HepG2 (cell line): ENCODE results near the gene EREG. TPM values are rescaled to one million over a fixed set of nuclear protein-coding genes. Genes with fewer than 3 reads are reported as not detected.

Experiments
- ATAC-seq: fragments of 200-7000 bp; cut with Tn5 transposase; 3 replicates; pipeline ENCODE4 v1.9.1; 2020; ENCODE audit warnings: mild to moderate bottlenecking, moderate library complexity
- BruUV-seq: library from RNA; stranded (reverse); fragments of 400-500 nt; replicated peaks from 2 replicates; lab custom pipeline; 2021; lab: Mats Ljungman, UMichigan
- CTCF ChIA-PET: fragments of 300-600 bp; formaldehyde crosslinking; extraction: SDS; loops from one replicate; lab custom pipeline; 2021; ENCODE audit warnings: low total read pairs, inconsistent platforms, low intra/inter-chr PET ratio; lab: Yijun Ruan, JAX
- POLR2A ChIA-PET: fragments of 350-600 bp; sonication (Branson Sonifier 250); formaldehyde crosslinking; loops from one replicate; lab custom pipeline; 2020; ENCODE audit warnings: antibody characterized with exemption, inconsistent platforms; lab: Yijun Ruan, JAX
- DNase-seq: peaks from one replicate; pipeline ENCODE4 v3.0.0-alpha.2; 2015; ENCODE audit warnings: low spot score
- FAIRE-seq: peaks from 3 replicates; lab custom pipeline; 2011; peaks lifted over from hg19 to GRCh38; lab: Jason Lieb, UNC
- H2AFZ ChIP-seq: one replicate; pipeline ENCODE4 v1.6.1; 2011; ENCODE audit warnings: low read length, inconsistent platforms
- H3K27ac ChIP-seq: fragments of 300-600 bp; 3 replicates; pipeline ENCODE4 v1.8.0; 2011; ENCODE audit warnings: mixed run types, mild to moderate bottlenecking, mixed read lengths, low read length, inconsistent platforms; ENCODE audit not compliant: insufficient read depth; ENCODE audit errors: extremely low read length
- H3K27me3 ChIP-seq, 2 experiments: fragments of 200-600 bp in 1 of 2; 2 replicates in 1 of 2; 3 replicates in 1 of 2; pipeline versions ENCODE4 v1.6.0 to v1.8.0; 2011; ENCODE audit warnings: low read length in 2 of 2, mild to moderate bottlenecking in 2 of 2, moderate library complexity in 2 of 2, inconsistent platforms in 1 of 2; ENCODE audit not compliant: insufficient read depth in 2 of 2, control insufficient read depth in 1 of 2
- H3K36me3 ChIP-seq, 2 experiments: fragments of 200-600 bp in 1 of 2; replicated peaks in 1 of 2; 2 replicates in 1 of 2; 3 replicates in 1 of 2; pipeline versions ENCODE4 v1.5.1 to v1.8.0; 2011; ENCODE audit warnings: low read length in 2 of 2, inconsistent platforms in 1 of 2; ENCODE audit not compliant: insufficient read depth in 2 of 2, control insufficient read depth in 1 of 2
- H3K4me1 ChIP-seq: 2 replicates; pipeline ENCODE4 v1.5.1; 2012; ENCODE audit warnings: low read length, inconsistent platforms; ENCODE audit not compliant: insufficient read depth
- H3K4me2 ChIP-seq: 2 replicates; pipeline ENCODE4 v1.6.0; 2011; ENCODE audit warnings: low read depth, low read length, inconsistent platforms
- H3K4me3 ChIP-seq, 3 experiments: fragments of 200-600 bp in 1 of 3; sonication (generic), shearing (Covaris generic) in 1 of 3; replicated peaks in 1 of 3; 2 replicates each; pipeline ENCODE4 v1.5.1; 2011 to 2016; ENCODE audit warnings: low read length in 3 of 3, inconsistent platforms in 2 of 3, low read depth in 2 of 3, mild to moderate bottlenecking in 2 of 3, control low read depth in 1 of 3, mixed read lengths in 1 of 3; ENCODE audit not compliant: insufficient read depth in 1 of 3
- H3K79me2 ChIP-seq: one replicate; pipeline ENCODE4 v1.6.1; 2011; ENCODE audit warnings: low read length, inconsistent platforms; ENCODE audit not compliant: insufficient read depth
- H3K9ac ChIP-seq: 2 replicates; pipeline ENCODE4 v1.6.0; 2011; ENCODE audit warnings: mild to moderate bottlenecking, low read depth, low read length, inconsistent platforms; ENCODE audit not compliant: insufficient read depth
- H3K9me3 ChIP-seq: 2 replicates; pipeline ENCODE4 v1.5.1; 2012; ENCODE audit warnings: mild to moderate bottlenecking, low read length
- H4K20me1 ChIP-seq: 2 replicates; pipeline ENCODE4 v1.6.0; 2011; ENCODE audit warnings: inconsistent platforms, mild to moderate bottlenecking, low read length, moderate library complexity; ENCODE audit not compliant: insufficient read depth
- CTCF ChIP-seq: sonication (generic); formaldehyde crosslinking; IDR thresholded peaks from 2 replicates; pipeline ENCODE4 v1.5.0; 2020; ENCODE audit warnings: mild to moderate bottlenecking, missing genetic modification reagents, moderate library complexity
- FOXP1 ChIP-seq, 2 experiments: fragments of 450-650 bp in 1 of 2; IDR thresholded peaks; 2 replicates each; pipeline ENCODE4 v1.6.1; 2017 to 2018; ENCODE audit warnings: antibody characterized with exemption in 1 of 2
- IRX3 ChIP-seq: sonication (generic); formaldehyde crosslinking; IDR thresholded peaks from 2 replicates; pipeline ENCODE4 v1.8.1; 2023; ENCODE audit warnings: mild to moderate bottlenecking, low read depth, missing genetic modification reagents, borderline replicate concordance
- RAD21 ChIP-seq: fragments of 450-650 bp; formaldehyde crosslinking; IDR thresholded peaks from 2 replicates; pipeline ENCODE4 v1.5.0; 2020; ENCODE audit warnings: mild to moderate bottlenecking
- RORA ChIP-seq: sonication (generic); formaldehyde crosslinking; IDR thresholded peaks from 2 replicates; pipeline ENCODE4 v1.5.0; 2020; ENCODE audit warnings: mild to moderate bottlenecking, missing genetic modification reagents, moderate library complexity
- SKIL ChIP-seq: sonication (generic); formaldehyde crosslinking; IDR thresholded peaks from 2 replicates; pipeline ENCODE4 v1.8.0; 2022; ENCODE audit warnings: missing genetic modification reagents, mild to moderate bottlenecking, moderate library complexity, borderline replicate concordance
- SMC3 ChIP-seq: IDR thresholded peaks from 2 replicates; pipeline ENCODE4 v1.6.1; 2011; ENCODE audit warnings: low read length, improper control_type of control experiment
- STAG1 ChIP-seq: sonication (generic); formaldehyde crosslinking; IDR thresholded peaks from 2 replicates; pipeline ENCODE4 v1.4.0; 2020; ENCODE audit warnings: missing genetic modification reagents
- UBTF ChIP-seq: sonication (generic); formaldehyde crosslinking; IDR thresholded peaks from 2 replicates; pipeline ENCODE4 v1.4.0; 2020; ENCODE audit warnings: mild to moderate bottlenecking, missing genetic modification reagents
- ZBTB10 ChIP-seq: sonication (generic); formaldehyde crosslinking; IDR thresholded peaks from 2 replicates; pipeline ENCODE4 v1.4.0; 2020; ENCODE audit warnings: missing genetic modification reagents, borderline replicate concordance
- ZFYVE20 ChIP-seq: sonication (generic); formaldehyde crosslinking; IDR thresholded peaks from 2 replicates; pipeline ENCODE4 v1.8.0; 2023; ENCODE audit warnings: low read depth, mild to moderate bottlenecking, moderate library complexity, missing genetic modification reagents, borderline replicate concordance
- ZNF432 ChIP-seq: sonication (generic); formaldehyde crosslinking; IDR thresholded peaks from 2 replicates; pipeline ENCODE4 v1.5.0; 2020; ENCODE audit warnings: missing genetic modification reagents, mild to moderate bottlenecking, borderline replicate concordance
- ZNF616 ChIP-seq: sonication (generic); formaldehyde crosslinking; IDR thresholded peaks from 2 replicates; pipeline ENCODE4 v1.5.0; 2020; ENCODE audit warnings: low read depth, mild to moderate bottlenecking, missing genetic modification reagents
- ZNF644 ChIP-seq: IDR thresholded peaks from 2 replicates; pipeline ENCODE4 v1.6.1; 2016; ENCODE audit warnings: low read depth
- WGBS: methylation state at CpG from one replicate; pipeline ENCODE4 v1.1.6; 2017; ENCODE audit warnings: low lambda C conversion rate; 5-methylcytosine and 5-hydroxymethylcytosine counted together
- in situ Hi-C: cut with HindIII; loops from 2 replicates; pipeline ENCODE4 v1.10.0; 2017; ENCODE audit warnings: low pct_unique_long_range_greater_than_20kb; ENCODE audit not compliant: extremely low pct_ligation_motif_present
- intact Hi-C: fragments of 100-400 bp; cut with micrococcal nuclease; formaldehyde crosslinking; loops from one replicate; pipeline ENCODE4 v1.10.0; 2022; ENCODE audit not compliant: unreplicated experiment
- polyA plus RNA-seq, 8 experiments: library from polyadenylated mRNA; depleted of rRNA in 3 of 8; stranded (reverse) in 7 of 8; unstranded in 1 of 8; fragments of >200 nt; fragmentation: Illumina TruSeq in 4 of 8; extraction: Trizol in 4 of 8; gene quantifications; 2 replicates each; pipeline versions ENCODE4 v1.2.1 to v1.2.3, GENCODE V29; 2011 to 2016; ENCODE audit warnings: low read depth in 4 of 8, missing spikeins in 1 of 8, mixed read lengths in 1 of 8; ENCODE audit not compliant: insufficient read depth in 1 of 8
- total RNA-seq, 5 experiments: library from RNA; depleted of rRNA; stranded (reverse); fragments of >200 nt; fragmentation: Illumina TruSeq; extraction: Trizol; gene quantifications; 2 replicates each; pipeline ENCODE4 v1.2.3, GENCODE V29; 2016; ENCODE audit warnings: low read depth in 1 of 5

Gene EREG
- total and polyA plus RNA-seq, 2 of the 13 experiments (the other 11 are each of a cell fraction or from before 2014, with no cell fraction given): 0.11 to 0.13 TPM

- Histone ChIP-seq H3K4me1 (no peaks in the 10 kb centered on the region), H3K36me3 (no peaks in the 10 kb centered on the region), H3K9ac (no peak overlapping the region), H3K27me3 (0 out of 5 replicates have a peak, but pooled peaks cover 0 to 3% of the 10 kb centered on the region in 2 experiments), H3K4me2 (no peak overlapping the region), H3K27ac (no peak overlapping the region), H2AFZ (no peak overlapping the region), H3K79me2 (no peaks in the 10 kb centered on the region), H3K9me3 (no peaks in the 10 kb centered on the region), H4K20me1 (no peaks in the 10 kb centered on the region), H3K4me3 (no peak overlapping the region)
- POLR2A ChIA-PET: no interaction called here
- TF ChIP-seq IRX3: no peak
- no peak for TF ChIP-seq SKIL
- peak; percentile 88 for TF ChIP-seq SMC3
- TF ChIP-seq RAD21 (CRISPR knock-in tag): peak; percentile 66
- no peak for TF ChIP-seq ZNF616 (CRISPR knock-in tag)
- peak; percentile 74 for TF ChIP-seq CTCF (CRISPR knock-in tag)
- TF ChIP-seq ZNF644: peak; percentile 49; the same call in 1 of the 2 replicates
- TF ChIP-seq ZFYVE20 (CRISPR knock-in tag): no peak
- TF ChIP-seq FOXP1 (IDR thresholded peaks at IDR 0.05): no peak
- TF ChIP-seq FOXP1 (CRISPR knock-in tag; IDR thresholded peaks at IDR 0.05): no peak
- no peak for TF ChIP-seq RORA
- TF ChIP-seq ZBTB10: no peak
- TF ChIP-seq ZNF432 (CRISPR knock-in tag): no peak
- peak; percentile 79 for TF ChIP-seq STAG1
- TF ChIP-seq UBTF (CRISPR knock-in tag): no peak
- 0% methylated on average over 1 of the region's 1 CpG for WGBS
- intact Hi-C loops: loop anchor here (1.0 to 5.0 kb wide), 2 partner anchors 184 to 304 kb away; no protein-coding TSS in a partner anchor
- FAIRE-seq: peak; percentile 89
- peak; percentile 99 for ATAC-seq
- in situ Hi-C loops: no loop called here
- DNase-seq: peak; percentile 65
- CTCF ChIA-PET: interaction anchor here (1.5 to 2.9 kb wide), 4 partner anchors 161 to 304 kb away, joined by 5 to 27 read pairs (median 16); no protein-coding TSS in a partner anchor
- no TSS peak for BruUV-seq
Measured at GRCh38 chr4:74370912-74371311, 6.0 kb downstream of the EREG start.
